GM12878 (cell line): ENCODE measurements around the gene TFB1M.
"Not testable (repeated sequence)": the region's sequence is repeated elsewhere in the genome, so short reads cannot be mapped to it uniquely, and the experiment has no call there.

Experiments used
- BCL3 ChIP-seq: IDR thresholded peaks from 2 replicates; pipeline ENCODE4 v1.6.1; 2011; ENCODE audit warnings: borderline replicate concordance, low read depth, mild to moderate bottlenecking, moderate library complexity, low read length; ENCODE audit not compliant: insufficient read depth, poor library complexity, severe bottlenecking
- CBX3 ChIP-seq: fragments of 200-600 bp; sonication (generic); IDR thresholded peaks from 2 replicates; pipeline ENCODE4 v1.6.1; 2016; ENCODE audit warnings: low read depth, borderline replicate concordance
- CHD1 ChIP-seq: IDR thresholded peaks from 2 replicates; pipeline ENCODE4 v1.6.1; 2012; ENCODE audit warnings: low read depth, low read length, improper control_type of control experiment
- CTCF ChIP-seq, 3 experiments: IDR thresholded peaks in 2 of 3; conservative IDR thresholded peaks in 1 of 3; 2 replicates each; pipeline ENCODE4 v1.5.1; 2011; ENCODE audit warnings: low read depth in 3 of 3, low read length in 3 of 3, mild to moderate bottlenecking in 3 of 3, control low read depth in 2 of 3, moderate library complexity in 2 of 3, inconsistent platforms in 1 of 3, mixed read lengths in 1 of 3; ENCODE audit not compliant: control insufficient read depth in 2 of 3, insufficient read depth in 1 of 3; ENCODE audit errors: extremely low read depth in 1 of 3
- MXI1 ChIP-seq: fragments of 150-350 bp; IDR thresholded peaks from 2 replicates; pipeline ENCODE4 v1.6.1; 2011; ENCODE audit warnings: low read depth, mild to moderate bottlenecking, inconsistent platforms, low read length, improper control_type of control experiment
- NFIC ChIP-seq: IDR thresholded peaks from 2 replicates; pipeline ENCODE4 v1.6.1; 2012; ENCODE audit warnings: low read depth, mild to moderate bottlenecking, inconsistent platforms, low read length, moderate library complexity
- NR2F1 ChIP-seq: fragments of 450-650 bp; conservative IDR thresholded peaks from 2 replicates; pipeline ENCODE4 v1.6.1; 2017; ENCODE audit warnings: mild to moderate bottlenecking
- NRF1 ChIP-seq: conservative IDR thresholded peaks from 2 replicates; pipeline ENCODE4 v1.6.1; 2011; ENCODE audit warnings: mild to moderate bottlenecking, low read depth, low read length, improper control_type of control experiment
- PKNOX1 ChIP-seq: fragments of 450-650 bp; IDR thresholded peaks from 2 replicates; pipeline ENCODE4 v1.6.1; 2016; ENCODE audit warnings: mild to moderate bottlenecking
- POLR2A ChIP-seq: IDR thresholded peaks from 2 replicates; pipeline ENCODE4 v1.6.1; 2011; ENCODE audit warnings: low read depth, mild to moderate bottlenecking, low read length
- SREBF2 ChIP-seq: IDR thresholded peaks from 2 replicates; pipeline ENCODE4 v1.6.1; 2012; ENCODE audit warnings: mild to moderate bottlenecking, low read length
- USF1 ChIP-seq: IDR thresholded peaks from 2 replicates; pipeline ENCODE4 v1.6.1; 2011; ENCODE audit warnings: borderline replicate concordance, low read depth, mild to moderate bottlenecking, moderate library complexity, mixed read lengths, low read length; ENCODE audit not compliant: insufficient read depth; ENCODE audit errors: extremely low read length
- YY1 ChIP-seq: IDR thresholded peaks from 2 replicates; pipeline ENCODE4 v1.6.1; 2011; ENCODE audit warnings: low read depth, mild to moderate bottlenecking, low read length
- ZNF274 ChIP-seq: IDR thresholded peaks from one replicate; pipeline ENCODE4 v1.8.0; 2011; ENCODE audit not compliant: insufficient read length, insufficient read depth

GRCh38 chr6:155268088-155268867 lies 46.0 kb downstream of the TFB1M start:
- not testable (repeated sequence) for TF ChIP-seq USF1, BCL3, CHD1, ZNF274, NR2F1, NRF1, PKNOX1, MXI1, NFIC, CBX3, POLR2A, SREBF2
- TF ChIP-seq CTCF (IDR thresholded peaks at IDR 0.05 in 2 of 3, conservative IDR thresholded peaks at IDR 0.05 in 1 of 3; ENCODE audit: control insufficient read depth in 2 of 3, extremely low read depth in 1 of 3, insufficient read depth in 1 of 3, low read depth in 3 of 3, low read length in 3 of 3) (peak; percentile 43 to 64 (median 51)), YY1 (0 out of 2 replicates have a peak, but pooled peaks have one; percentile 23)
